Body of pancreas (tissue), 4 donors: ENCODE data around the gene FLNC.

Source experiments
- CTCF ChIP-seq, 7 experiments: fragments of 450-650 bp in 4 of 7; fragments of 200-600 bp in 3 of 7; sonication (generic) in 3 of 7; IDR thresholded peaks; one replicate each; pipeline ENCODE4 v1.5.1; 2016 to 2019; ENCODE audit warnings: antibody characterized with exemption in 7 of 7
- POLR2A ChIP-seq, 3 donors: fragments of 450-650 bp; IDR thresholded peaks; one replicate each; pipeline ENCODE4 v1.6.1; 2016; ENCODE audit warnings: antibody characterized with exemption in 3 of 3, mild to moderate bottlenecking in 2 of 3

- TF ChIP-seq CTCF (IDR thresholded peaks at IDR 0.05) (no peak), POLR2A (IDR thresholded peaks at IDR 0.05) (no peak)
Observed at GRCh38 chr7:128827248-128827958, 2.8 kb upstream of the FLNC start.
